Ramos (cell line): ENCODE measurements around the gene ADGRV1.
"Not testable (repeated sequence)": the region's sequence is repeated elsewhere in the genome, so short reads cannot be mapped to it uniquely, and the experiment has no call there.

Source experiments
- in situ Hi-C: fragments of 300-500 bp; cut with MboI; formaldehyde crosslinking; loops from one replicate; pipeline ENCODE4 v1.14.3; 2022; ENCODE audit warnings: low sequenced_read_pairs; ENCODE audit not compliant: unreplicated experiment

ADGRV1 gene

GRCh38 chr5:91038180-91038808 is 479.7 kb downstream of the ADGRV1 start:
- in situ Hi-C loops = no loop called here

- in situ Hi-C loops = not testable (repeated sequence)
Measured at GRCh38 chr5:91041132-91041531, 482.5 kb downstream of the ADGRV1 start.

GRCh38 chr5:91042247-91042935 is 483.8 kb downstream of the ADGRV1 start:
- in situ Hi-C loops = no loop called here

GRCh38 chr5:91042936-91043255 is 484.3 kb downstream of the ADGRV1 start:
- in situ Hi-C loops = no loop called here

GRCh38 chr5:91048073-91048472 is 489.5 kb downstream of the ADGRV1 start:
- in situ Hi-C loops = no loop called here

- in situ Hi-C loops = no loop called here
Measured at GRCh38 chr5:91049112-91049511, 490.5 kb downstream of the ADGRV1 start.

- in situ Hi-C loops = no loop called here
Measured at GRCh38 chr5:91049800-91050199, 491.2 kb downstream of the ADGRV1 start.

GRCh38 chr5:91052411-91052810 is 493.8 kb downstream of the ADGRV1 start:
- in situ Hi-C loops = not testable (repeated sequence)

GRCh38 chr5:91052977-91053740 is 494.6 kb downstream of the ADGRV1 start:
- in situ Hi-C loops = no loop called here

- in situ Hi-C loops = no loop called here
Measured at GRCh38 chr5:91053741-91054025, 495.1 kb downstream of the ADGRV1 start.

GRCh38 chr5:91058155-91058554 is 499.6 kb downstream of the ADGRV1 start:
- in situ Hi-C loops = no loop called here

GRCh38 chr5:91058575-91058974 is 500.0 kb downstream of the ADGRV1 start:
- in situ Hi-C loops = no loop called here

GRCh38 chr5:91059409-91059808 is 500.8 kb downstream of the ADGRV1 start:
- in situ Hi-C loops = no loop called here

- in situ Hi-C loops = no loop called here
Measured at GRCh38 chr5:91061094-91061493, 502.5 kb downstream of the ADGRV1 start.

- in situ Hi-C loops = no loop called here
Measured at GRCh38 chr5:91061946-91062562, 503.5 kb downstream of the ADGRV1 start.

- in situ Hi-C loops = not testable (repeated sequence)
Measured at GRCh38 chr5:91063098-91063690, 504.6 kb downstream of the ADGRV1 start.

- in situ Hi-C loops = no loop called here
Measured at GRCh38 chr5:91065496-91065895, 506.9 kb downstream of the ADGRV1 start.

GRCh38 chr5:91069364-91069763 is 510.8 kb downstream of the ADGRV1 start:
- in situ Hi-C loops = no loop called here

GRCh38 chr5:91070761-91071550 is 512.4 kb downstream of the ADGRV1 start:
- in situ Hi-C loops = no loop called here

- in situ Hi-C loops = no loop called here
Measured at GRCh38 chr5:91072881-91073280, 514.3 kb downstream of the ADGRV1 start.
